ENCODE measurements around the gene RBM39.
"Not testable (repeated sequence)": the region's sequence is repeated elsewhere in the genome, so short reads cannot be mapped to it uniquely, and the experiment has no call there.

RBM39 gene

GRCh38 chr20:35713120-35713519 lies 28.9 kb downstream of the RBM39 start:
- not testable (repeated sequence) for H3K4me3 ChIP-seq; H3K9me3 ChIP-seq (replicated peaks in 1 of 11); H3K27me3 ChIP-seq; H3K9ac ChIP-seq; H3K4me2 ChIP-seq
- peaks cover 100% of the 10 kb centered on the region in 11 experiments for H4K20me1 ChIP-seq
- H3K36me3 ChIP-seq: peaks cover 98 to 100% (median 100%) of the 10 kb centered on the region in 11 experiments
- TF ChIP-seq Cebpa-rat (IDR thresholded peaks at IDR 0.05): peak in 3 of 11 experiments; percentile 12 to 55 (median 18); a peak in 3 of 22 replicates
- H3K27ac ChIP-seq: peak overlapping the region in 3 of 11 experiments; percentile 10 to 26 (median 20); a peak in 4 of 22 replicates
- peaks cover 0 to 20% (median 5%) of the 10 kb centered on the region in 10 experiments; a peak in 7 of 20 replicates for H3K4me1 ChIP-seq

GRCh38 chr20:35711588-35712209 lies 30.4 kb downstream of the RBM39 start:
- H3K27me3 ChIP-seq: no peaks in the 10 kb centered on the region
- peaks cover 0 to 20% (median 5%) of the 10 kb centered on the region in 10 experiments; a peak in 7 of 20 replicates for H3K4me1 ChIP-seq
- no peaks in the 10 kb centered on the region for H3K9me3 ChIP-seq (replicated peaks in 1 of 11)
- H3K27ac ChIP-seq: no peak overlapping the region
- H3K9ac ChIP-seq: no peak overlapping the region
- no peak overlapping the region for H3K4me2 ChIP-seq
- H3K36me3 ChIP-seq: peaks cover 97 to 100% (median 100%) of the 10 kb centered on the region in 11 experiments
- no peak overlapping the region for H3K4me3 ChIP-seq
- H4K20me1 ChIP-seq: peaks cover 100% of the 10 kb centered on the region in 11 experiments
- no peak for TF ChIP-seq Cebpa-rat (IDR thresholded peaks at IDR 0.05)

GRCh38 chr20:35710884-35711587 lies 31.0 kb downstream of the RBM39 start:
- Histone ChIP-seq H3K9ac (peak overlapping the region in 1 of 11 experiments; percentile 42; a peak in 1 of 22 replicates), H3K4me3 (no peak overlapping the region), H3K9me3 (replicated peaks in 1 of 11) (no peaks in the 10 kb centered on the region), H3K4me2 (no peak overlapping the region), H3K27me3 (no peaks in the 10 kb centered on the region), H4K20me1 (peaks cover 100% of the 10 kb centered on the region in 11 experiments), H3K4me1 (peaks cover 0 to 18% (median 5%) of the 10 kb centered on the region in 10 experiments; a peak in 7 of 20 replicates), H3K36me3 (peaks cover 97 to 100% (median 100%) of the 10 kb centered on the region in 11 experiments), H3K27ac (no peak overlapping the region)
- no peak for TF ChIP-seq Cebpa-rat (IDR thresholded peaks at IDR 0.05)

GRCh38 chr20:35710039-35710438 lies 32.0 kb downstream of the RBM39 start:
- Histone ChIP-seq H3K27me3 (no peaks in the 10 kb centered on the region), H3K27ac (no peak overlapping the region)

GRCh38 chr20:35709259-35709658 lies 32.8 kb downstream of the RBM39 start:
- H3K4me1 ChIP-seq: peaks cover 0 to 14% (median 2%) of the 10 kb centered on the region in 10 experiments; a peak in 6 of 20 replicates
- no peaks in the 10 kb centered on the region for H3K9me3 ChIP-seq (replicated peaks in 1 of 11)
- H3K4me3 ChIP-seq: no peak overlapping the region
- no peak overlapping the region for H3K4me2 ChIP-seq
- peak overlapping the region in 1 of 11 experiments; percentile 54; a peak in 1 of 22 replicates for H3K9ac ChIP-seq
- H3K27ac ChIP-seq: no peak overlapping the region
- H4K20me1 ChIP-seq: peaks cover 100% of the 10 kb centered on the region in 11 experiments
- H3K27me3 ChIP-seq: no peaks in the 10 kb centered on the region
- no peak for TF ChIP-seq Cebpa-rat (IDR thresholded peaks at IDR 0.05)
- peaks cover 97 to 100% (median 100%) of the 10 kb centered on the region in 11 experiments for H3K36me3 ChIP-seq

More at GRCh38 chr20:35710039-35710438, 32.0 kb downstream of the RBM39 start:
- Histone ChIP-seq H3K4me1 (peaks cover 0 to 14% (median 5%) of the 10 kb centered on the region in 10 experiments; a peak in 7 of 20 replicates), H3K36me3 (peaks cover 97 to 100% (median 100%) of the 10 kb centered on the region in 11 experiments), H4K20me1 (peaks cover 100% of the 10 kb centered on the region in 11 experiments), H3K4me2 (no peak overlapping the region), H3K4me3 (no peak overlapping the region), H3K9me3 (replicated peaks in 1 of 11) (no peaks in the 10 kb centered on the region), H3K9ac (peak overlapping the region in 1 of 11 experiments; percentile 54; a peak in 1 of 22 replicates)
- TF ChIP-seq Cebpa-rat (IDR thresholded peaks at IDR 0.05): no peak

- Histone ChIP-seq H3K4me3 (no peak overlapping the region), H3K9me3 (replicated peaks in 1 of 11) (no peaks in the 10 kb centered on the region), H3K27me3 (no peaks in the 10 kb centered on the region), H3K36me3 (peaks cover 97 to 100% (median 100%) of the 10 kb centered on the region in 11 experiments), H3K27ac (no peak overlapping the region), H4K20me1 (peaks cover 100% of the 10 kb centered on the region in 11 experiments), H3K4me1 (peaks cover 0 to 14% (median 0%) of the 10 kb centered on the region in 10 experiments; a peak in 2 of 20 replicates), H3K4me2 (no peak overlapping the region), H3K9ac (no peak overlapping the region)
- no peak for TF ChIP-seq Cebpa-rat (IDR thresholded peaks at IDR 0.05)
These were observed 33.6 kb downstream of the RBM39 start for GRCh38 chr20:35708502-35708901.

- Histone ChIP-seq H3K36me3 (peaks cover 98 to 100% (median 100%) of the 10 kb centered on the region in 11 experiments), H4K20me1 (peaks cover 100% of the 10 kb centered on the region in 11 experiments), H3K4me1 (peaks cover 0 to 14% (median 0%) of the 10 kb centered on the region in 10 experiments; a peak in 5 of 20 replicates)
- H3K4me2 ChIP-seq; H3K27me3 ChIP-seq; H3K4me3 ChIP-seq; H3K9me3 ChIP-seq (replicated peaks in 1 of 11); H3K27ac ChIP-seq; H3K9ac ChIP-seq: not testable (repeated sequence)
These were observed 35.2 kb downstream of the RBM39 start for GRCh38 chr20:35706591-35707529.

GRCh38 chr20:35705894-35706293 lies 36.2 kb downstream of the RBM39 start:
- 0 out of 22 replicates have a peak overlapping the region, but pooled peaks of 1 of the 11 experiments have one; percentile 16 for H3K9ac ChIP-seq
- peaks cover under 1 to 18% (median 5%) of the 10 kb centered on the region in 10 experiments; a peak in 17 of 20 replicates for H3K4me1 ChIP-seq
- H3K27me3 ChIP-seq; H3K27ac ChIP-seq; H3K4me3 ChIP-seq; H3K9me3 ChIP-seq (replicated peaks in 1 of 11); H3K4me2 ChIP-seq: not testable (repeated sequence)
- H3K36me3 ChIP-seq: peaks cover 95 to 100% (median 100%) of the 10 kb centered on the region in 11 experiments
- H4K20me1 ChIP-seq: peaks cover 99 to 100% (median 100%) of the 10 kb centered on the region in 11 experiments
